Testis (tissue), 3 donors: ENCODE results near the gene DDX19B. TPM values are rescaled to one million over a fixed set of nuclear protein-coding genes. Genes with fewer than 3 reads are reported as not detected.
"Not testable (repeated sequence)": the region's sequence is repeated elsewhere in the genome, so short reads cannot be mapped to it uniquely, and the experiment has no call there.

Source experiments
- DNase-seq: peaks from one replicate; pipeline ENCODE4 v3.0.0-alpha.2; 2019
- H3K27ac ChIP-seq, 2 donors: fragments of 200-600 bp; sonication (generic); one replicate each; pipeline ENCODE4 v1.5.1; 2019
- H3K27me3 ChIP-seq: fragments of 200-600 bp; sonication (generic); one replicate; pipeline ENCODE4 v1.5.1; 2019
- H3K36me3 ChIP-seq: fragments of 200-600 bp; sonication (generic); one replicate; pipeline ENCODE4 v1.5.1; 2017; ENCODE audit warnings: low read depth; ENCODE audit errors: missing control alignments
- H3K4me1 ChIP-seq: fragments of 200-600 bp; sonication (generic); one replicate; pipeline ENCODE4 v1.5.1; 2019
- H3K4me3 ChIP-seq, 2 donors: fragments of 200-600 bp; sonication (generic); one replicate each; pipeline ENCODE4 v1.5.1; 2017 to 2019
- H3K9me3 ChIP-seq: fragments of 200-600 bp; sonication (generic); one replicate; pipeline ENCODE4 v1.5.1; 2017
- CTCF ChIP-seq, 3 experiments: fragments of 450-650 bp in 2 of 3; fragments of 200-600 bp in 1 of 3; sonication (generic) in 1 of 3; IDR thresholded peaks; one replicate each; pipeline ENCODE4 v1.5.1; 2016 to 2019; ENCODE audit warnings: antibody characterized with exemption in 3 of 3, mild to moderate bottlenecking in 2 of 3, moderate library complexity in 1 of 3
- POLR2A ChIP-seq: fragments of 450-650 bp; IDR thresholded peaks from one replicate; pipeline ENCODE4 v1.6.1; 2017; ENCODE audit warnings: antibody characterized with exemption, mild to moderate bottlenecking, moderate library complexity
- WGBS, 2 donors: methylation state at CpG; one replicate each; pipeline ENCODE4 v1.1.5; 2018; 5-methylcytosine and 5-hydroxymethylcytosine counted together
- intact Hi-C: fragments of 100-400 bp; cut with DNase I; formaldehyde crosslinking; loops from one replicate; pipeline ENCODE4 v1.15.1; 2023; ENCODE audit warnings: low total_unique reads
- polyA plus RNA-seq: library from polyadenylated mRNA; stranded (reverse); fragments of 350-450 nt; fragmentation: Illumina TruSeq; extraction: RNeasy Lipid Tissue Mini Kit (QIAGEN cat#74804); gene quantifications from one replicate; pipeline ENCODE4 v1.2.3, GENCODE V29; 2014; ENCODE audit warnings: low read depth, low replicate concordance; ENCODE audit not compliant: insufficient read depth
- total RNA-seq, 2 donors: library from RNA; depleted of rRNA; stranded (reverse); fragments of >200 nt; gene quantifications; one replicate each; pipeline ENCODE4 v1.2.3, GENCODE V29; 2016

The DDX19B gene
- total and polyA plus RNA-seq, 3 donors from 2014 or later: 59.5 to 123 (median 80.2) TPM

GRCh38 chr16:70269471-70269870, 29.5 kb upstream of the DDX19B start:
- TF ChIP-seq CTCF (IDR thresholded peaks at IDR 0.05) (no peak), POLR2A (no peak)
- H3K9me3 ChIP-seq: no peaks in the 10 kb centered on the region
- 85 to 94% methylated on average over 12 of the region's 12 CpGs for WGBS, 2 donors
- intact Hi-C loops: no loop called here
- no peak overlapping the region for H3K4me3 ChIP-seq
- no peak overlapping the region for H3K27ac ChIP-seq
- no peaks in the 10 kb centered on the region for H3K27me3 ChIP-seq
- H3K36me3 ChIP-seq: no peaks in the 10 kb centered on the region
- H3K4me1 ChIP-seq: no peaks in the 10 kb centered on the region
- no peak for DNase-seq

- Histone ChIP-seq H3K27me3 (no peaks in the 10 kb centered on the region), H3K36me3 (no peaks in the 10 kb centered on the region), H3K27ac (no peak overlapping the region), H3K4me3 (no peak overlapping the region), H3K9me3 (no peaks in the 10 kb centered on the region), H3K4me1 (no peaks in the 10 kb centered on the region)
- TF ChIP-seq CTCF (IDR thresholded peaks at IDR 0.05): no peak
- TF ChIP-seq POLR2A: no peak
- 85 to 90% methylated on average over 3 of the region's 3 CpGs for WGBS, 2 donors
- no peak for DNase-seq
- intact Hi-C loops: no loop called here
These were observed 28.8 kb upstream of the DDX19B start for GRCh38 chr16:70270176-70270575.

GRCh38 chr16:70271696-70272095, 27.3 kb upstream of the DDX19B start:
- intact Hi-C loops: no loop called here
- H3K27ac ChIP-seq: no peak overlapping the region
- no peaks in the 10 kb centered on the region for H3K36me3 ChIP-seq
- WGBS, 2 donors: 88 to 96% methylated on average over 10 of the region's 10 CpGs
- H3K4me3 ChIP-seq: no peak overlapping the region
- no peaks in the 10 kb centered on the region for H3K27me3 ChIP-seq
- no peaks in the 10 kb centered on the region for H3K4me1 ChIP-seq
- H3K9me3 ChIP-seq: no peaks in the 10 kb centered on the region
- TF ChIP-seq POLR2A (no peak), CTCF (IDR thresholded peaks at IDR 0.05) (no peak)
- no peak for DNase-seq

- 53 to 69% methylated on average over 1 of the region's 1 CpG for WGBS, 2 donors
- no peak for DNase-seq
- H3K4me1 ChIP-seq: no peaks in the 10 kb centered on the region
- H3K9me3 ChIP-seq: no peaks in the 10 kb centered on the region
- intact Hi-C loops: no loop called here
- no peaks in the 10 kb centered on the region for H3K36me3 ChIP-seq
- H3K27ac ChIP-seq: no peak overlapping the region
- TF ChIP-seq CTCF (IDR thresholded peaks at IDR 0.05): no peak
- TF ChIP-seq POLR2A: no peak
- no peaks in the 10 kb centered on the region for H3K27me3 ChIP-seq
- no peak overlapping the region for H3K4me3 ChIP-seq
These were observed 22.6 kb upstream of the DDX19B start for GRCh38 chr16:70276392-70276791.

- H3K4me1 ChIP-seq, H3K4me3 ChIP-seq, DNase-seq, H3K9me3 ChIP-seq, H3K27ac ChIP-seq, intact Hi-C loops, H3K36me3 ChIP-seq, H3K27me3 ChIP-seq: not testable (repeated sequence)
- WGBS, 2 donors: 60 to 74% methylated on average over 17 of the region's 17 CpGs
These were observed 11.5 kb upstream of the DDX19B start for GRCh38 chr16:70287304-70287971.
